GM12891 (cell line): Measurements from ENCODE around the gene KIRREL2.

Experiments
- POLR2A ChIP-seq: IDR thresholded peaks from 2 replicates; pipeline ENCODE4 v1.6.1; 2011; ENCODE audit warnings: low read depth, low read length, control low read depth
- POLR2AphosphoS5 ChIP-seq: IDR thresholded peaks from 2 replicates; pipeline ENCODE4 v1.6.1; 2011; ENCODE audit warnings: low read depth, low read length, control low read depth

DNA sequence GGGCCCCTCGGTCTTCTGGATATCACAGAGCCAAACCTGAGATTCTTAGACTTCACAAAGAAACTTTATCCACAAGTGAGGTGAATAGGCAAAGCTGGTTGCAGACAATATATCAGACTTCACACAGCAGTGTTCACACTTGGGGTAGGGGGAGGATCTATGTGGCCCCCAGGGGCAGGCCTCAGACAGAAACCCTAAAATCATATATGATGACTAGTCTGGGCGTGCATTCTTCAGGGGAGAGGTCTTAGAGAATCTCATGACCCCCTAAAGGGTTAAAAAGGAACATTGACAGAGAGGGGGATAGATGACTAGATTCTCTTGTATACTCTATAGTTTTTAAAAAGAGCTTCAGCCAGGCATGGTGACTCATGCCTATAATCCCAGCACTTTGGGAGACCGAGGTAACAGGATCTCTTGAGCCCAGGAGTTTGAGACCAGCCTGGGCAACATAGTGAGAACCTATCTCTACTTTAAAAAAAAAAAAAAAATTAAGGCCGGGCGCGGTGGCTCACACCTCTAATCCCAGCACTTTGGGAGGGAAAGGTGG lies 48.5 kb downstream of the KIRREL2 start:
- TF ChIP-seq POLR2A = no peak
- TF ChIP-seq POLR2AphosphoS5 = no peak
